Astrocyte (in vitro differentiated cells and primary cell): ENCODE results near the gene F12.

Experiments used
- EZH2 ChIP-seq: IDR thresholded peaks from 2 replicates; pipeline ENCODE4 v1.6.1; 2012; ENCODE audit warnings: mild to moderate bottlenecking, low read length, inconsistent platforms; ENCODE audit not compliant: insufficient read depth
- TF ChIP-seq, protein P1 (sequence below): IDR thresholded peaks from 2 replicates; pipeline ENCODE4 v1.5.1; 2011; ENCODE audit warnings: low read depth, mild to moderate bottlenecking, inconsistent platforms, low read length, moderate library complexity; ENCODE audit not compliant: insufficient read depth

DNA sequence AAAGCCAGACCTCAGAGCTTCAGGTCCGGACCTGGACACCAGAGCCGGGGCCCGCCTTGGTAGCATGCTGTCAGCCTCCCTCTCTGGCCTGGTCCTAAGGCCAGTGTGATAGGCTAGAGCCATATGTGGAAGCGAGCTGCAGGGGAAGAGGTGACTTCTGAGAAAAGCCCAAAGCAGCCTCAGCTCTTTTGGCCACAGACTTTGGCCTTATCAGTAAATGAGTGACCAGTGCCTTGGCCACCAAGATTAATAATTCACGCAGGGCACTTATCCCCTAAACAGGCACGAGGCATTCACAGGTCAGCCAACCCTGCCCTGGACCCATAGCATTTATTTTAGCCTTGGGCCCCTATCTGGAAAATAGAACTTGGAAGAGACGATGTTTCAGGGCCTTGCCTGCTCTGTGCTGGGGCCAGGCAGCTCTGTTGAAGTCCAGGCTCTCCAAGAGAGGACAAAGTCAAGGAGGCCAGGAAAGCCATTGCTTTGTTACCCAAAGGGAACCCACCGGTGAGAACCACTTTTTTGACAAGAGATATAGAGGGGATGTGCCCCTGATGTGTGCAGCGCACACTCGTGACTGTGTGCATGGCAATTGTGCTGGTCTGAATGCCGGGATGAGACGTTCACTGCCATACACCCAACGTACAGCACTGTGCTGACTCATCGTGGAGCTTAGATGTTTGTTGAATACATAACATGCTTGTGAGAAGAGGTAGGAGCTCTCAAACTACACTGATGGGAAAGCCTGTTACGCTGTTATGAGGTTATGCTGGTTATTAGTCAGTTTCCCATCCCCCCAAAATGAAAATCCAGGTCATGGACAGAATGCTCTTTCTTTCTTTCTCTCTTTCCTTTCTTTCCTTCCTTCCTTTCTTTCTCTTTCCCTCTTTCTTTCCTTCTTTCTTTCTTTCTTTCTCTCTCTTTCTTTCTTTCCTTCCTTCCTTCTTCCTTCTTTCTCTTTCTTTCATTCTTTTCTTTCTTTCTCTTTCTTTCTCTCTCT, 30.2 kb downstream of the F12 start:
- TF ChIP-seq, protein P1, sequence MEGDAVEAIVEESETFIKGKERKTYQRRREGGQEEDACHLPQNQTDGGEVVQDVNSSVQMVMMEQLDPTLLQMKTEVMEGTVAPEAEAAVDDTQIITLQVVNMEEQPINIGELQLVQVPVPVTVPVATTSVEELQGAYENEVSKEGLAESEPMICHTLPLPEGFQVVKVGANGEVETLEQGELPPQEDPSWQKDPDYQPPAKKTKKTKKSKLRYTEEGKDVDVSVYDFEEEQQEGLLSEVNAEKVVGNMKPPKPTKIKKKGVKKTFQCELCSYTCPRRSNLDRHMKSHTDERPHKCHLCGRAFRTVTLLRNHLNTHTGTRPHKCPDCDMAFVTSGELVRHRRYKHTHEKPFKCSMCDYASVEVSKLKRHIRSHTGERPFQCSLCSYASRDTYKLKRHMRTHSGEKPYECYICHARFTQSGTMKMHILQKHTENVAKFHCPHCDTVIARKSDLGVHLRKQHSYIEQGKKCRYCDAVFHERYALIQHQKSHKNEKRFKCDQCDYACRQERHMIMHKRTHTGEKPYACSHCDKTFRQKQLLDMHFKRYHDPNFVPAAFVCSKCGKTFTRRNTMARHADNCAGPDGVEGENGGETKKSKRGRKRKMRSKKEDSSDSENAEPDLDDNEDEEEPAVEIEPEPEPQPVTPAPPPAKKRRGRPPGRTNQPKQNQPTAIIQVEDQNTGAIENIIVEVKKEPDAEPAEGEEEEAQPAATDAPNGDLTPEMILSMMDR, result no peak
- TF ChIP-seq EZH2, result no peak
